K562 (cell line): ENCODE results near the gene MATN1. TPM values are rescaled to one million over a fixed set of nuclear protein-coding genes. Genes with fewer than 3 reads are reported as not detected.

Experiments used
- EP300 ChIP-seq: IDR thresholded peaks from 2 replicates; pipeline ENCODE4 v1.6.1; 2012; ENCODE audit warnings: low read length, improper control_type of control experiment
- KAT8 ChIP-seq: fragments of 450-650 bp; IDR thresholded peaks from 2 replicates; pipeline ENCODE4 v1.6.1; 2016; ENCODE audit warnings: low read depth, mild to moderate bottlenecking
- MAFF ChIP-seq: IDR thresholded peaks from 2 replicates; pipeline ENCODE4 v1.6.1; 2012; ENCODE audit warnings: low read length, improper control_type of control experiment
- NCOA1 ChIP-seq: fragments of 450-650 bp; IDR thresholded peaks from 2 replicates; pipeline ENCODE4 v1.6.1; 2016; ENCODE audit warnings: low read depth
- NELFE ChIP-seq: IDR thresholded peaks from 2 replicates; pipeline ENCODE4 v1.6.1; 2011; ENCODE audit warnings: mild to moderate bottlenecking; ENCODE audit not compliant: insufficient read depth, insufficient read length
- NFIX ChIP-seq: fragments of 250-450 bp; sonication (Bioruptor Pico); IDR thresholded peaks from 2 replicates; pipeline ENCODE4 v1.4.0; 2020; ENCODE audit warnings: low read depth, mild to moderate bottlenecking, moderate library complexity
- NR2C2 ChIP-seq, 2 experiments: fragments of 200-800 bp in 1 of 2; sonication (Bioruptor generic) in 1 of 2; sonication (generic) in 1 of 2; formaldehyde crosslinking in 1 of 2; IDR thresholded peaks; 2 replicates each; pipeline versions ENCODE4 v1.6.1 to v1.8.0; 2016 to 2022; ENCODE audit warnings: mild to moderate bottlenecking in 1 of 2, missing compliant biosample characterization in 1 of 2, missing genetic modification characterization in 1 of 2, missing genetic modification reagents in 1 of 2
- NR2F6 ChIP-seq: fragments of 450-650 bp; formaldehyde crosslinking; IDR thresholded peaks from 2 replicates; pipeline ENCODE4 v1.4.0; 2020; ENCODE audit warnings: mild to moderate bottlenecking
- NUFIP1 ChIP-seq: fragments of 450-650 bp; IDR thresholded peaks from 2 replicates; pipeline ENCODE4 v1.6.1; 2018; ENCODE audit not compliant: partially characterized antibody
- PCBP1 ChIP-seq: fragments of 200-400 bp; formaldehyde crosslinking; IDR thresholded peaks from 2 replicates; pipeline ENCODE4 v1.6.1; 2018; ENCODE audit warnings: mild to moderate bottlenecking, low read depth, low read length; ENCODE audit not compliant: poor library complexity, severe bottlenecking
- POLR3A ChIP-seq: IDR thresholded peaks from 2 replicates; pipeline ENCODE4 v1.6.1; 2011; ENCODE audit warnings: borderline replicate concordance, mild to moderate bottlenecking, moderate library complexity; ENCODE audit not compliant: insufficient read length, insufficient read depth; ENCODE audit errors: extremely low read depth
- PURB ChIP-seq: sonication (generic); formaldehyde crosslinking; IDR thresholded peaks from 2 replicates; pipeline ENCODE4 v1.9.0; 2021; ENCODE audit warnings: low read depth, mild to moderate bottlenecking, missing genetic modification reagents
- RBBP5 ChIP-seq: fragments of 200-600 bp; sonication (generic); IDR thresholded peaks from 2 replicates; pipeline ENCODE4 v1.6.1; 2012; ENCODE audit warnings: borderline replicate concordance, mild to moderate bottlenecking, low read length, control low read depth, inconsistent platforms; ENCODE audit not compliant: insufficient read depth, poor library complexity, severe bottlenecking
- SMAD2 ChIP-seq: fragments of 150-350 bp; IDR thresholded peaks from 2 replicates; pipeline ENCODE4 v1.6.1; 2014; ENCODE audit warnings: low read depth, mild to moderate bottlenecking, low read length
- STAT5B ChIP-seq: fragments of 250-450 bp; sonication (Bioruptor Pico); IDR thresholded peaks from 2 replicates; pipeline ENCODE4 v1.8.0; 2021; ENCODE audit warnings: mild to moderate bottlenecking, inconsistent platforms
- ZFPM2 ChIP-seq: fragments of 250-450 bp; sonication (Bioruptor Pico); IDR thresholded peaks from 2 replicates; pipeline ENCODE4 v1.5.1; 2022; ENCODE audit warnings: mild to moderate bottlenecking
- polyA plus RNA-seq, 8 experiments: library from polyadenylated mRNA; depleted of rRNA in 4 of 8; stranded (reverse) in 5 of 8; unstranded in 3 of 8; fragments of >200 nt; fragmentation: Nextera tagmentation in 2 of 8; fragmentation: Illumina TruSeq in 1 of 8; extraction: Ambion mirVana in 2 of 8; extraction: Trizol in 1 of 8; gene quantifications; 2 replicates each; pipeline versions ENCODE4 v1.2.1 to v1.2.3, GENCODE V29; 2011 to 2014; ENCODE audit warnings: inconsistent platforms in 1 of 8, missing spikeins in 1 of 8
- total RNA-seq, 7 experiments: library from RNA; depleted of rRNA in 6 of 7; stranded (reverse); fragments of >200 nt in 6 of 7; fragmentation: Illumina TruSeq in 2 of 7; extraction: Trizol in 2 of 7; gene quantifications; 2 replicates each; pipeline versions ENCODE4 v1.2.1 to v1.2.3, GENCODE V29; 2011 to 2021; ENCODE audit warnings: low replicate concordance in 1 of 7
- TF ChIP-seq, protein P1 (sequence below): fragments of 250-450 bp; sonication (Bioruptor Pico); IDR thresholded peaks from 2 replicates; pipeline ENCODE4 v1.5.0; 2021; ENCODE audit warnings: mild to moderate bottlenecking, moderate library complexity
- TF ChIP-seq, protein P2 (sequence below): sonication (generic); formaldehyde crosslinking; IDR thresholded peaks from 2 replicates; pipeline ENCODE4 v1.8.1; 2023; ENCODE audit warnings: mild to moderate bottlenecking, missing genetic modification reagents
- TF ChIP-seq, protein P3 (sequence below): sonication (generic); IDR thresholded peaks from 2 replicates; pipeline ENCODE4 v1.6.1; 2016
- TF ChIP-seq, protein P4 (sequence below): fragments of 250-450 bp; sonication (Bioruptor Pico); IDR thresholded peaks from 2 replicates; pipeline ENCODE4 v1.8.0; 2022; ENCODE audit warnings: inconsistent platforms, mild to moderate bottlenecking, moderate library complexity, borderline replicate concordance

The MATN1 gene
- total and polyA plus RNA-seq, 9 of the 15 experiments (the other 6 are each of a cell fraction or from before 2014, with no cell fraction given), result 0.10 to 2.3 (median 1.2) TPM

DNA sequence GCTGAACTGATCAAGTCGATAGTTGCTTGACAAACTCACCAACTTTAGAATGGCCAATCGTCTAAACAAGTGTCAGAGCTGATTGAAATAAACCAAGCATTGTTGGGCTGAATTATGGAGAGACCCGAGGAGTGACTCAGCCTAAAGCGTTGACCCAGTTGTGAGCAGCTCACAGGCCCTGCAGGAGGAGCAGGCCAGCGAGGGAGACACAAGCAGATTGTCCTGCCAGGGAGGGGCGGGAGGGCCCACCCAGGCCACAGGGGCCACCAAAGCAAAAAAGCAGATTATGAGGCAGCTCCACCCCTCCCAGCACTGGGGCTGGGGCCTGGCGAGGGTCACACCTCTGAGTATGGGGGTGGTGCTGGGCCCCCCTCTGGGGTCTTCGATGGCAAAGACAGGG lies 10.1 kb upstream of the MATN1 start (continued):
- TF ChIP-seq, protein P1, sequence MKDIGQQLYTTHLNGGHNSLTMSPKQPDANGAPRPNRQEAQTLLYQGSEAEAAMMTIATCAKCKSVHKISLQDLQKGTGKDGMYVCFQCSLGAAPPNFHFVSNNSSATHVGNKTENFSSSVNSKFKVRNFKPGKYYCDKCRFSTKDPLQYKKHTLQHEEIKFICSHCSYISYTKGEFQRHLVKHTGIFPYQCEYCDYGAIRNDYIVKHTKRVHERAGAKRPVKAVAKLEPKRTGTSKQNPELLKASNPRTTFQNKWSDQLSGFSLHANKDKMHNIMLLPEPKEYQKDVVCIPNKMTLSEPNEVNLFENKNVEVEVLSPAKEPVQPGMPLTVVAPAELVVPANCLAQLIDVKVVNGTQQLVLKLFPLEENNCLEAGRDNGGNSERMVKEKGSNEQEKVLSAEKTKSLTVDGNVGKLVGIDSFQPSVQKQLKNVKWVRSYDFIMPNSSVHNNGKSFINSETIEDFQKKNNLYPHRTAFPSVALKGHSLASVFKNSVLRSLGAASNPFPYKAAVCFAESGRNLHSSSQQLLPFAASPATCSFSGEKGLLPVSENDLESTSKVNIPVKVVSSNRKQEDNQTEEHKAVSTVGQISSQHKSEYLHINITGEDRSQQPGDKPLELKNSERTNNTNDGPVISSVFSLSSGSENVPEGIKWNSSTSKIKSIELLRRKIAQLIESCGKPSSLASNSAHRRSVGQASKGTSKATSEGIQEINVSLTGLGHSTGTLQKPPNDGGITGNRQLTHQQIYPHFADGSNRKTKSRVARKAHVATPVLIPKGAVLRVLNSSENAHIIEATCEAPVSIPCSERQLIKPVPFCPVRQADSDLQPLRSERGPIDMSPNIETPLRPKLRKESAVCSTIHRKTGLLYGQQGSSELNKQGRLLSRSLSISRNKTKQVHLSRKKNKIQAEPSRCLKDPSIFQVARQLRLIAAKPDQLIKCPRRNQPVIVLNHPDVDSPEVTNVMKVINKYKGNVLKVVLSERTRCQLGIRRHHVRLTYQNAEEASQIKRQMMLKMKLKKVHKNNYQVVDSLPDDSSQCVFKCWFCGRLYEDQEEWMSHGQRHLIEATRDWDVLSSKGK (CRISPR knock-in tag), result no peak
- TF ChIP-seq MAFF, result peak; percentile 53; the same call in 1 of the 2 replicates
- no peak for TF ChIP-seq POLR3A
- no peak for TF ChIP-seq ZFPM2 (CRISPR knock-in tag)
- no peak for TF ChIP-seq EP300
- TF ChIP-seq PCBP1, result no peak
- TF ChIP-seq NR2F6 (CRISPR knock-in tag), result no peak
- TF ChIP-seq NUFIP1, result no peak
- no peak for TF ChIP-seq NFIX (CRISPR knock-in tag)
- TF ChIP-seq, protein P2, sequence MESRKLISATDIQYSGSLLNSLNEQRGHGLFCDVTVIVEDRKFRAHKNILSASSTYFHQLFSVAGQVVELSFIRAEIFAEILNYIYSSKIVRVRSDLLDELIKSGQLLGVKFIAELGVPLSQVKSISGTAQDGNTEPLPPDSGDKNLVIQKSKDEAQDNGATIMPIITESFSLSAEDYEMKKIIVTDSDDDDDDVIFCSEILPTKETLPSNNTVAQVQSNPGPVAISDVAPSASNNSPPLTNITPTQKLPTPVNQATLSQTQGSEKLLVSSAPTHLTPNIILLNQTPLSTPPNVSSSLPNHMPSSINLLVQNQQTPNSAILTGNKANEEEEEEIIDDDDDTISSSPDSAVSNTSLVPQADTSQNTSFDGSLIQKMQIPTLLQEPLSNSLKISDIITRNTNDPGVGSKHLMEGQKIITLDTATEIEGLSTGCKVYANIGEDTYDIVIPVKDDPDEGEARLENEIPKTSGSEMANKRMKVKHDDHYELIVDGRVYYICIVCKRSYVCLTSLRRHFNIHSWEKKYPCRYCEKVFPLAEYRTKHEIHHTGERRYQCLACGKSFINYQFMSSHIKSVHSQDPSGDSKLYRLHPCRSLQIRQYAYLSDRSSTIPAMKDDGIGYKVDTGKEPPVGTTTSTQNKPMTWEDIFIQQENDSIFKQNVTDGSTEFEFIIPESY (CRISPR knock-in tag), result no peak
- TF ChIP-seq, protein P3, sequence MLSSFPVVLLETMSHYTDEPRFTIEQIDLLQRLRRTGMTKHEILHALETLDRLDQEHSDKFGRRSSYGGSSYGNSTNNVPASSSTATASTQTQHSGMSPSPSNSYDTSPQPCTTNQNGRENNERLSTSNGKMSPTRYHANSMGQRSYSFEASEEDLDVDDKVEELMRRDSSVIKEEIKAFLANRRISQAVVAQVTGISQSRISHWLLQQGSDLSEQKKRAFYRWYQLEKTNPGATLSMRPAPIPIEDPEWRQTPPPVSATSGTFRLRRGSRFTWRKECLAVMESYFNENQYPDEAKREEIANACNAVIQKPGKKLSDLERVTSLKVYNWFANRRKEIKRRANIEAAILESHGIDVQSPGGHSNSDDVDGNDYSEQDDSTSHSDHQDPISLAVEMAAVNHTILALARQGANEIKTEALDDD, result no peak
- no peak for TF ChIP-seq RBBP5
- no peak for TF ChIP-seq KAT8
- TF ChIP-seq PURB (CRISPR knock-in tag), result no peak
- TF ChIP-seq NCOA1, result no peak
- TF ChIP-seq NELFE, result no peak
- TF ChIP-seq, protein P4, sequence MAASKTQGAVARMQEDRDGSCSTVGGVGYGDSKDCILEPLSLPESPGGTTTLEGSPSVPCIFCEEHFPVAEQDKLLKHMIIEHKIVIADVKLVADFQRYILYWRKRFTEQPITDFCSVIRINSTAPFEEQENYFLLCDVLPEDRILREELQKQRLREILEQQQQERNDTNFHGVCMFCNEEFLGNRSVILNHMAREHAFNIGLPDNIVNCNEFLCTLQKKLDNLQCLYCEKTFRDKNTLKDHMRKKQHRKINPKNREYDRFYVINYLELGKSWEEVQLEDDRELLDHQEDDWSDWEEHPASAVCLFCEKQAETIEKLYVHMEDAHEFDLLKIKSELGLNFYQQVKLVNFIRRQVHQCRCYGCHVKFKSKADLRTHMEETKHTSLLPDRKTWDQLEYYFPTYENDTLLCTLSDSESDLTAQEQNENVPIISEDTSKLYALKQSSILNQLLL (CRISPR knock-in tag), result no peak
- no peak for TF ChIP-seq STAT5B (CRISPR knock-in tag)
- no peak for TF ChIP-seq NR2C2 (CRISPR knock-in tag; IDR thresholded peaks at IDR 0.05)
- TF ChIP-seq NR2C2 (tag; IDR thresholded peaks at IDR 0.05), result 0 out of 2 replicates have a peak, but pooled peaks have one; percentile 18
- TF ChIP-seq SMAD2, result no peak
